HG02610 (cell line): ENCODE results near the gene CCDC127.
"Not testable (repeated sequence)": the region's sequence is repeated elsewhere in the genome, so short reads cannot be mapped to it uniquely, and the experiment has no call there.

Experiments
- ATAC-seq: cut with Tn5 transposase; IDR thresholded peaks from one replicate; pipeline ENCODE4 v1.9.1; 2021; ENCODE audit warnings: mild to moderate bottlenecking, moderate library complexity; ENCODE audit not compliant: unreplicated experiment

Gene CCDC127

GRCh38 chr5:174876-175465 is 43.0 kb downstream of the CCDC127 start:
- no peak for ATAC-seq

GRCh38 chr5:174291-174600 is 43.7 kb downstream of the CCDC127 start:
- ATAC-seq = no peak

GRCh38 chr5:173392-174290 is 44.3 kb downstream of the CCDC127 start:
- no peak for ATAC-seq

GRCh38 chr5:172841-173251 is 45.1 kb downstream of the CCDC127 start:
- no peak for ATAC-seq

GRCh38 chr5:172421-172820 is 45.5 kb downstream of the CCDC127 start:
- no peak for ATAC-seq

GRCh38 chr5:171801-172331 is 46.1 kb downstream of the CCDC127 start:
- ATAC-seq = no peak

- ATAC-seq = no peak
Observed at GRCh38 chr5:170971-171800, 46.8 kb downstream of the CCDC127 start.

- no peak for ATAC-seq
Observed at GRCh38 chr5:169728-170094, 48.2 kb downstream of the CCDC127 start.

- no peak for ATAC-seq
Observed at GRCh38 chr5:169071-169727, 48.8 kb downstream of the CCDC127 start.

GRCh38 chr5:167982-168660 is 49.8 kb downstream of the CCDC127 start:
- no peak for ATAC-seq

GRCh38 chr5:167511-167910 is 50.4 kb downstream of the CCDC127 start:
- ATAC-seq = no peak

- no peak for ATAC-seq
Observed at GRCh38 chr5:166441-167372, 51.2 kb downstream of the CCDC127 start.

- ATAC-seq = not testable (repeated sequence)
Observed at GRCh38 chr5:164783-165182, 53.2 kb downstream of the CCDC127 start.

GRCh38 chr5:164244-164643 is 53.7 kb downstream of the CCDC127 start:
- no peak for ATAC-seq

- ATAC-seq = no peak
Observed at GRCh38 chr5:163841-164240, 54.1 kb downstream of the CCDC127 start.

- ATAC-seq = no peak
Observed at GRCh38 chr5:163338-163620, 54.7 kb downstream of the CCDC127 start.

- ATAC-seq = no peak
Observed at GRCh38 chr5:162565-163337, 55.2 kb downstream of the CCDC127 start.

- ATAC-seq = no peak
Observed at GRCh38 chr5:162190-162564, 55.8 kb downstream of the CCDC127 start.

GRCh38 chr5:161803-162110 is 56.2 kb downstream of the CCDC127 start:
- no peak for ATAC-seq
